ENCODE measurements around the gene PCDH17.

Gene PCDH17

GRCh38 chr13:57666131-57666953 is 34.8 kb downstream of the PCDH17 start:
- no peak overlapping the region for H3K27ac Mint-ChIP-seq
- no peaks in the 10 kb centered on the region for H3K27me3 Mint-ChIP-seq
- H3K4me1 Mint-ChIP-seq: no peaks in the 10 kb centered on the region
- no peak overlapping the region for H3K4me3 Mint-ChIP-seq
- peaks cover 2% of the 10 kb centered on the region for H3K36me3 Mint-ChIP-seq
- H3K9me3 Mint-ChIP-seq: peaks cover 9% of the 10 kb centered on the region

- peaks cover 12% of the 10 kb centered on the region for H3K9me3 Mint-ChIP-seq
- no peaks in the 10 kb centered on the region for H3K27me3 Mint-ChIP-seq
- H3K4me1 Mint-ChIP-seq: no peaks in the 10 kb centered on the region
- H3K27ac Mint-ChIP-seq: no peak overlapping the region
- no peak overlapping the region for H3K4me3 Mint-ChIP-seq
- no peaks in the 10 kb centered on the region for H3K36me3 Mint-ChIP-seq
Observed at GRCh38 chr13:57672168-57672567, 40.6 kb downstream of the PCDH17 start.

GRCh38 chr13:57673197-57673596 is 41.7 kb downstream of the PCDH17 start:
- H3K4me1 Mint-ChIP-seq: no peaks in the 10 kb centered on the region
- no peak overlapping the region for H3K27ac Mint-ChIP-seq
- H3K27me3 Mint-ChIP-seq: no peaks in the 10 kb centered on the region
- H3K36me3 Mint-ChIP-seq: no peaks in the 10 kb centered on the region
- peaks cover 12% of the 10 kb centered on the region for H3K9me3 Mint-ChIP-seq
- no peak overlapping the region for H3K4me3 Mint-ChIP-seq

GRCh38 chr13:57675526-57675925 is 44.0 kb downstream of the PCDH17 start:
- no peak overlapping the region for H3K4me3 Mint-ChIP-seq
- H3K4me1 Mint-ChIP-seq: no peaks in the 10 kb centered on the region
- H3K36me3 Mint-ChIP-seq: no peaks in the 10 kb centered on the region
- H3K27me3 Mint-ChIP-seq: no peaks in the 10 kb centered on the region
- no peak overlapping the region for H3K27ac Mint-ChIP-seq
- H3K9me3 Mint-ChIP-seq: peaks cover 6% of the 10 kb centered on the region

- Mint-ChIP-seq H3K27ac (no peak overlapping the region), H3K4me1 (no peaks in the 10 kb centered on the region), H3K36me3 (no peaks in the 10 kb centered on the region), H3K27me3 (no peaks in the 10 kb centered on the region), H3K4me3 (no peak overlapping the region), H3K9me3 (peaks cover 1% of the 10 kb centered on the region)
Observed at GRCh38 chr13:57680609-57681008, 49.1 kb downstream of the PCDH17 start.

- Mint-ChIP-seq H3K4me1 (no peaks in the 10 kb centered on the region), H3K36me3 (no peaks in the 10 kb centered on the region), H3K27me3 (no peaks in the 10 kb centered on the region), H3K27ac (no peak overlapping the region), H3K9me3 (no peaks in the 10 kb centered on the region), H3K4me3 (no peak overlapping the region)
Observed at GRCh38 chr13:57682128-57682716, 50.7 kb downstream of the PCDH17 start.

- Mint-ChIP-seq H3K9me3 (no peaks in the 10 kb centered on the region), H3K36me3 (no peaks in the 10 kb centered on the region), H3K27ac (no peak overlapping the region), H3K4me3 (no peak overlapping the region), H3K27me3 (no peaks in the 10 kb centered on the region), H3K4me1 (no peaks in the 10 kb centered on the region)
Observed at GRCh38 chr13:57698851-57699250, 67.3 kb downstream of the PCDH17 start.

GRCh38 chr13:57704031-57704430 is 72.5 kb downstream of the PCDH17 start:
- H3K27ac Mint-ChIP-seq: no peak overlapping the region
- H3K4me1 Mint-ChIP-seq: no peaks in the 10 kb centered on the region
- H3K4me3 Mint-ChIP-seq: no peak overlapping the region
- H3K27me3 Mint-ChIP-seq: no peaks in the 10 kb centered on the region
- no peaks in the 10 kb centered on the region for H3K9me3 Mint-ChIP-seq
- no peaks in the 10 kb centered on the region for H3K36me3 Mint-ChIP-seq

GRCh38 chr13:57716295-57716694 is 84.8 kb downstream of the PCDH17 start:
- H3K27me3 Mint-ChIP-seq: no peaks in the 10 kb centered on the region
- H3K36me3 Mint-ChIP-seq: no peaks in the 10 kb centered on the region
- H3K27ac Mint-ChIP-seq: no peak overlapping the region
- H3K4me1 Mint-ChIP-seq: no peaks in the 10 kb centered on the region
- no peaks in the 10 kb centered on the region for H3K9me3 Mint-ChIP-seq
- no peak overlapping the region for H3K4me3 Mint-ChIP-seq

- Mint-ChIP-seq H3K27ac (no peak overlapping the region), H3K4me3 (no peak overlapping the region), H3K9me3 (peaks cover 5% of the 10 kb centered on the region), H3K27me3 (no peaks in the 10 kb centered on the region), H3K4me1 (no peaks in the 10 kb centered on the region), H3K36me3 (no peaks in the 10 kb centered on the region)
Observed at GRCh38 chr13:57724486-57725272, 93.1 kb downstream of the PCDH17 start.

- Mint-ChIP-seq H3K9me3 (peaks cover 5% of the 10 kb centered on the region), H3K4me1 (no peaks in the 10 kb centered on the region), H3K27ac (no peak overlapping the region), H3K4me3 (no peak overlapping the region), H3K36me3 (no peaks in the 10 kb centered on the region), H3K27me3 (no peaks in the 10 kb centered on the region)
Observed at GRCh38 chr13:57725480-57725879, 93.9 kb downstream of the PCDH17 start.

GRCh38 chr13:57726981-57727380 is 95.4 kb downstream of the PCDH17 start:
- H3K4me3 Mint-ChIP-seq: no peak overlapping the region
- no peaks in the 10 kb centered on the region for H3K9me3 Mint-ChIP-seq
- H3K4me1 Mint-ChIP-seq: no peaks in the 10 kb centered on the region
- H3K27me3 Mint-ChIP-seq: no peaks in the 10 kb centered on the region
- no peaks in the 10 kb centered on the region for H3K36me3 Mint-ChIP-seq
- H3K27ac Mint-ChIP-seq: no peak overlapping the region

- H3K27me3 Mint-ChIP-seq: no peaks in the 10 kb centered on the region
- H3K9me3 Mint-ChIP-seq: peaks cover 11% of the 10 kb centered on the region
- H3K36me3 Mint-ChIP-seq: peaks cover 2% of the 10 kb centered on the region
- no peaks in the 10 kb centered on the region for H3K4me1 Mint-ChIP-seq
- H3K27ac Mint-ChIP-seq: no peak overlapping the region
- no peak overlapping the region for H3K4me3 Mint-ChIP-seq
Observed at GRCh38 chr13:57734306-57734705, 102.8 kb downstream of the PCDH17 start.

- peaks cover 2% of the 10 kb centered on the region for H3K36me3 Mint-ChIP-seq
- no peak overlapping the region for H3K27ac Mint-ChIP-seq
- H3K27me3 Mint-ChIP-seq: no peaks in the 10 kb centered on the region
- H3K4me1 Mint-ChIP-seq: no peaks in the 10 kb centered on the region
- H3K9me3 Mint-ChIP-seq: peaks cover 6% of the 10 kb centered on the region
- no peak overlapping the region for H3K4me3 Mint-ChIP-seq
Observed at GRCh38 chr13:57739089-57739488, 107.5 kb downstream of the PCDH17 start.

- H3K4me1 Mint-ChIP-seq: no peaks in the 10 kb centered on the region
- no peak overlapping the region for H3K4me3 Mint-ChIP-seq
- no peak overlapping the region for H3K27ac Mint-ChIP-seq
- H3K9me3 Mint-ChIP-seq: peaks cover 5% of the 10 kb centered on the region
- peaks cover 2% of the 10 kb centered on the region for H3K36me3 Mint-ChIP-seq
- no peaks in the 10 kb centered on the region for H3K27me3 Mint-ChIP-seq
Observed at GRCh38 chr13:57739543-57740190, 108.1 kb downstream of the PCDH17 start.
